ENCODE results near the gene KREMEN2. TPM values are rescaled to one million over a fixed set of nuclear protein-coding genes. Genes with fewer than 3 reads are reported as not detected.
A peak's percentile ranks its signal among the peaks of the same experiment; 100 is the strongest.

KREMEN2 gene
- total RNA-seq, 2 donors from 2014 or later: not detected

DNA sequence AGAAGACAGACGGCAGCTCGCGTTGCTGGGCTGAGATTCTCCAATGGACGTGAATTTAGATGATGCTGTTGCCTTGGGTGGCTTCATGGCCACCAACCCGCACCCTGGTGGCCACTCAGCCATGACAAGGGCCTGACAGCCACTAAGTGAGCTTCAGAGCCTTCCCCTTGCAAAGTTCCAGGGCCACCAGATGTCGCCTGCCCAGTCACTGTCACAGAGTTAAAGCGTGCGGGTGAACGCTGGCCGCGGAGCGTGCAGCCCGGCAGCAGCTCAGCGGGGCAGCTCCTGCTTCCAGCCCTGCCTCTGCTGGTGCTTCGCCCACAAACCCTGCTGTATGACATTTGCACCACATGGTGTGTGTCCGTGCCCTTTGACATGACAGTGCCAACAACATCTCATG, 13.3 kb upstream of the KREMEN2 start:
- Mint-ChIP-seq H3K27ac (no peak overlapping the region), H3K27me3 (no peaks in the 10 kb centered on the region), H3K9me3 (no peaks in the 10 kb centered on the region), H3K4me3 (no peak overlapping the region), H3K4me1 (ENCODE audit: low read depth in 2 of 2) (no peaks in the 10 kb centered on the region), H3K36me3 (no peaks in the 10 kb centered on the region)
- no peak for ATAC-seq
- no peak for DNase-seq (ENCODE audit: low spot score)

DNA sequence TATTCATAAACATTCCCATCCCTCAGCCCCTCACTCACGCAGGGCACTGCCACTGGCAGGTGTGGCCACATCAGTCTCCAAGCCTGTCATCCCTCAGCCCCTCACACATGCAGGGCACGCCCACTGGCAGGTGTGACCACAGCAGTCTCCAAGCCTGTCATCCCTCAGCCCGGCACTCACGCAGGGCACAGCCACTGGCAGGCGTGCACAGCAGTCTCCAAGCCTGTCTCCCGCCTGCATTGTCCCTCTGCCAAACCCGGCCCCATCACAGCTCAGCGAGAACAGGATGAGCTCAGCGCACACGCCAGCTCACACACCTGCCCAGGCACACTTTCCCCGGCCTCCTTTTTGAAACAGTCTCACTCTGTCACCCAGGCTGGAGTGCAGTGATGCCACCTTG, 11.4 kb upstream of the KREMEN2 start:
- Mint-ChIP-seq H3K9me3 (no peaks in the 10 kb centered on the region), H3K36me3 (no peaks in the 10 kb centered on the region), H3K27ac (no peak overlapping the region), H3K4me3 (no peak overlapping the region), H3K27me3 (peaks cover 0 to 3% of the 10 kb centered on the region in 2 donors), H3K4me1 (ENCODE audit: low read depth in 2 of 2) (no peaks in the 10 kb centered on the region)
- no peak for ATAC-seq
- DNase-seq (ENCODE audit: low spot score): no peak

DNA sequence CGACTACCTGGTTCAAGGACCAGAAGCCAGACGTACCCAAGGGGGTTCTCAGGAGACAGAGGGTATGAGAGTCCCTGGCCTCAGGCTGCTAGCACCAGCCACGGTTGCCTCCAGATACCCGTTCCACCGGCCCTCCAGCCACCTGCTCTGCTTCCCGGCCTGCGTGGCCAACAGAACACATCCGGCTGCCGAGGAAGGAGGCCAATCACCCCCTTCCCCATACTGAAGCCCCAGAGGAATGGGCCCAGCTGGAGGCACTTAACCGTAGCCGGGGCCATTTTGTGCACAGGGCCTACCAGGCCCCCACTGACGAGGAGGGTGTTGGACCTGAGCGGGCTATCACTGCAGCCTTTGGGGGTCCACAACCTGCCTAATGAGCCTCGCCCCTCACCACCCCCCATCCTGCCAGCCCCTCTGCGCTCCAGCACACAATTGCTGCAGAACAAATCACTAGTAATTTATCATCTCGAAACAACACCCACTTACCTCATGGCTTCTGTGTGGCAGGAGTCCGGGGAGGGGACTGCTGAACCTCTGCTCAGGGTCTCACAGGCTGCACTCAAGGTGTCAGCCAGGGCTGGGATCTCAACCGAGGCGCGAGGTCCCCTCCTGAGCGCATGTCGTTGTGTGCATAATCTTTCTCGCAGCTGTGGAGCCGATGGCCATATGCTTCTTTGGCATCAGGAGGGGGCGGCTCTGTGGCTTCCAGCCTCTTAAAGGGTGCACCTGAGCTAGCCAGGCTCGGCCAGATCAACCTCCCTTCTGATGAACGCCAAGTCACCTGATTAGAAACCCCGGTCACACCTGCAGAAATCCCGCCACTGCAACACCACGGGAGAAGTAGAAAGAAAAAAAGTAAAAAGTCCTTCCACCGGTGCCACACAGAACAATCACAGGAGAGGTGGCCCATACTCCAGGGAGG, 10.1 kb upstream of the KREMEN2 start:
- Mint-ChIP-seq H3K27ac (no peak overlapping the region), H3K4me1 (ENCODE audit: low read depth in 2 of 2) (no peaks in the 10 kb centered on the region)
- ATAC-seq: no peak

DNA sequence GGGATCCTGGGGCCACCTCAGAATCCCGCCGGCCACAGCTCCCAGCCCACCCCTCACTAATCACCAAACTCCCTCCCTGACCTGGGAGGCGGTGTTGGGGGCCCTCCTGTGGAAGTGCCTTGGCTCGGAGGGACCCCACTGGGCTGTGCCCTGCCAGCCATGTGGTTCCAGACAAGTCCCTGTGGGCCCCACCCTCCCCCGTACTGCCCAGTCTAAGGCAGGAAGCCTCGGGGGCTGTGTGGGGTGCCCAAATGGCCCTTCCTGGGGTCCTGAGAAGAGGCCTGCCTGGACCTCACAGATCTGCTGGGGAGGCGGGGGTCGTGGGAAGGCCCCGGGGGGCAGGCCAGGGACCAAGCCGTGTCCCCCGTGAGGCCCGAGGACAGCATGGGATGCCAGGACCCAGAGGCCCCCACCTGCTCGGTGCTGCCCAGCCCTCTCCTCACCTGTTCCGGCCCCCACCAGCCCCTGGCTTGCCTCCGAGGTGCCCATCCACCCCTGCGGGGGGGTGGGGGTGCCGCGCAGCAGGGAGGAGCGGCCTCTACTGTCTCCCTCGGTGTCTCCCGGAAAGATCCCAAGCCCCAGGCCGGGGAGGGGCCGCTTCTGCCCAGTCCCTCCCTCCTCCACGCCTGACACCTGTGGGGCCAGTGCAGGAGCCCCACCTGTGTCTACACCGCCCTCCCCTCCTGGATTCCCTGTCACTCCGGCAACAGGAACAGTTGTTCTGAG, 9.3 kb upstream of the KREMEN2 start:
- DNase-seq (ENCODE audit: low spot score): no peak
- Mint-ChIP-seq H3K4me1 (ENCODE audit: low read depth in 2 of 2) (no peaks in the 10 kb centered on the region), H3K4me3 (no peak overlapping the region), H3K36me3 (no peaks in the 10 kb centered on the region), H3K9me3 (no peaks in the 10 kb centered on the region), H3K27me3 (peaks cover 0 to 3% of the 10 kb centered on the region in 2 donors), H3K27ac (no peak overlapping the region)
- ATAC-seq: no peak

More for the DNA sequence above, 10.1 kb upstream of the KREMEN2 start:
- Mint-ChIP-seq H3K27me3 (peaks cover 0 to 3% of the 10 kb centered on the region in 2 donors), H3K9me3 (no peaks in the 10 kb centered on the region), H3K4me3 (no peak overlapping the region), H3K36me3 (no peaks in the 10 kb centered on the region)
- no peak for DNase-seq (ENCODE audit: low spot score)

- Mint-ChIP-seq H3K4me3 (no peak overlapping the region), H3K4me1 (ENCODE audit: low read depth in 2 of 2) (no peaks in the 10 kb centered on the region), H3K27ac (no peak overlapping the region), H3K9me3 (no peaks in the 10 kb centered on the region), H3K36me3 (no peaks in the 10 kb centered on the region), H3K27me3 (peaks cover 5% of the 10 kb centered on the region in 2 donors)
- ATAC-seq (no peak), DNase-seq (ENCODE audit: low spot score) (no peak)
These were observed 8.7 kb upstream of the KREMEN2 start for GRCh38 chr16:2955438-2955778.

DNA sequence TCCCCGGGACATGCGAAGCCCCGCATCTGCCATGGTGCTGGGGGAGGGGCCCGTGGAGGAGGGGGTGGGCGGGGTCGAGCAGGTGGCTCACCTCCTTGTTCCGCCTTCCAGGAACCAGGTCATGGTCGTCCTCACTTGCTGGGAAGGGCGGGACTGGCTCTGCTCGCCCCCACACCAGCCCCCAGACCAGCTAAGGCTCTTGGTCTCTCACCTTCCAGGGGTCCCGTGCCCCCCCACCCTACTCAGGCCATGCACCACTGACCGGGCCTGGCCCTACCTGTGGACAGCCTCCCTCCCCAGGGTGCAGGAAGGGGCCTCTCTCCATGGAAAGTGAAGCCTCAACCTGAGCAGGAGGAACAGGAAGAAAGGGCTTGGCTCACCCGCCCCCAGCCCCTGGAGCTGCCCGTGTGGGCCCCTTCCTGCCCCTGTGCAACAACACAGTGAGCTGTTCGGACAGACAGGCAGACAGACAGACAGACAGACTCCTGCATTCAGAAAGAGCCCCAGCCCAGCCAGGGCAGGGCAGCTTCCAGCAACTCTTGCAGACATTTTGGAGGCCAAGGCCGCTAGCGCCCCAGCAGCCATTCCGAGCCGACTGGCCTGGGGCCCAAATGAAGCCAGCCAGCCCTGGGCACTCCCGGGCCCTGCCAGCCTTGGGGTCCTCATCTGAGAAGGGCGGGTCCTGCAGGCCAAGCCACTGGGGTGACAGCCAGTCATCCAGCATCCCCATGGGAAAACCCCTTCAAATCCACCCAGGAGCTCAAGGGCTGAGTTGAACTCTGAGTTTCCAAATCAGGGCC, 8.1 kb upstream of the KREMEN2 start:
- Mint-ChIP-seq H3K27me3 (peaks cover 5% of the 10 kb centered on the region in 2 donors), H3K27ac (no peak overlapping the region), H3K9me3 (no peaks in the 10 kb centered on the region), H3K4me3 (no peak overlapping the region), H3K4me1 (ENCODE audit: low read depth in 2 of 2) (no peaks in the 10 kb centered on the region), H3K36me3 (no peaks in the 10 kb centered on the region)
- DNase-seq (ENCODE audit: low spot score): no peak
- ATAC-seq: peak in 1 of 2 donors; percentile 37

DNA sequence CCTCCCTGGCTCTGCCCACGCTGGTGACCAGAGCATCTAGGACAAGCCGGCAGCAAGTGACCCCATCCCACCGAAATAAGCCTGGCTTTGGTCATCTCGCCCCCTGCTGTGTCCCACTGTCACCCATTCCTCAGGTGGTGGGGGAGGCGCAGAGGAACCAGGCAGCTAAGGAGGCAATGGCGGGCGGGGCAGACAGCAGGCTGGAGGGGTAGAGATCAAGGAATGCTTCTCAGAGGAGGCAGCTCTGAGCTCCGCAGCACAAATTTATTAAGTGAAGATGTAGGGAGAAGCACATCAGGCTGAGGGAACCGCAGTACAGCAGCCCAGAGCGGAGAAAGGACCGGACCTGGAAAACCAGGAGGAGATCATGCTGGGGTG, 7.5 kb upstream of the KREMEN2 start:
- DNase-seq (ENCODE audit: low spot score) (no peak), ATAC-seq (no peak)
- H3K4me1 Mint-ChIP-seq (ENCODE audit: low read depth in 2 of 2): peaks cover 0 to under 1% of the 10 kb centered on the region in 2 donors
- H3K36me3 Mint-ChIP-seq: no peaks in the 10 kb centered on the region
- no peak overlapping the region for H3K4me3 Mint-ChIP-seq
- peaks cover 5 to 6% of the 10 kb centered on the region in 2 donors for H3K27me3 Mint-ChIP-seq
- no peaks in the 10 kb centered on the region for H3K9me3 Mint-ChIP-seq
- no peak overlapping the region for H3K27ac Mint-ChIP-seq

- Mint-ChIP-seq H3K9me3 (no peaks in the 10 kb centered on the region), H3K4me1 (ENCODE audit: low read depth in 2 of 2) (peaks cover 0 to 9% of the 10 kb centered on the region in 2 donors), H3K36me3 (no peaks in the 10 kb centered on the region), H3K4me3 (no peak overlapping the region), H3K27me3 (peaks cover 5 to 14% of the 10 kb centered on the region in 2 donors), H3K27ac (no peak overlapping the region)
- ATAC-seq (no peak), DNase-seq (ENCODE audit: low spot score) (no peak)
These were observed 4.9 kb upstream of the KREMEN2 start for GRCh38 chr16:2959206-2959605.

DNA sequence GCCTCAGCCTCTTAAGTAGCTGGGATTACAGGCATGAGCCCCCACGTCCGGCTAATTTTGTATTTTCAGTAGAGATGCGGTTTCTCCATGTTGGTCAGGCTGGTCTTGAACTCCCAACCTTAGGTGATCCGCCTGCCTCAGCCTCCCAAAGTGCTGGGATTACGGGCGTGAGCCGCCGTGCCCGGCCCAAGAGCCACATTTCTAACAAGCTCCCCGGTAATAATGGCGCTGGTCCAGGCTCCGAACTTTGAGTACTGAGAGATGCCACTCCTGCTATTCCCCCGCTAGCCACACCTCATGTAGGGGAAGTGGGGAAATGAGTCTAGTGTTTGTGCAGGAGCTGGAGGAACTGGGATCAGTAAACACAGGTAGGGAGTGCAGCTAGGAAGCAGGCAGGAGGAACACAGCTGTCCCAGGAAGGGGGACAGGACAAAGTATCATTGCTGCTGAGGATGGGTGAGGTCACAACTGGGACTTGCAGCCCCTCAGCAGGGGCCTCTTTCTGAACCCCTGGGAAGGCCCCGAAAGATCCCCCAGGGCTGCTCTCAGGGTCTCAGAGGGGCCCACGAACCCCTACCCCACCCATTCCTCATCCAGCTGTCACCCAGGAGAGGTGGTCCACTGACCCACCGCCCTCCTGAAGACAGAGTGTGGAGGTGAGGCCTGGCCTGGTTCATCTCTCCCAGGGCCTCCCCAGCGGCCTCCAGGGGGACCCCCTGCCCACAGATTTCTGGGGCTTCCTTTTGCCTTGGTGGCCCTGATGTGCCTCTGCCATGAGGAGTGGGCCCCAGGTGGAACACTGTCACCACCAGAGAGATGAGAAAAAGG, 3.7 kb upstream of the KREMEN2 start:
- no peaks in the 10 kb centered on the region for H3K9me3 Mint-ChIP-seq
- ATAC-seq: no peak
- peaks cover 0 to 10% of the 10 kb centered on the region in 2 donors for H3K4me1 Mint-ChIP-seq (ENCODE audit: low read depth in 2 of 2)
- no peaks in the 10 kb centered on the region for H3K36me3 Mint-ChIP-seq
- no peak overlapping the region for H3K4me3 Mint-ChIP-seq
- peaks cover 5 to 14% of the 10 kb centered on the region in 2 donors for H3K27me3 Mint-ChIP-seq
- no peak for DNase-seq (ENCODE audit: low spot score)
- no peak overlapping the region for H3K27ac Mint-ChIP-seq

- H3K27ac Mint-ChIP-seq: no peak overlapping the region
- no peak for ATAC-seq
- DNase-seq (ENCODE audit: low spot score): no peak
- H3K9me3 Mint-ChIP-seq: no peaks in the 10 kb centered on the region
- H3K36me3 Mint-ChIP-seq: no peaks in the 10 kb centered on the region
- peaks cover 5 to 11% of the 10 kb centered on the region in 2 donors for H3K27me3 Mint-ChIP-seq
- H3K4me3 Mint-ChIP-seq: no peak overlapping the region
- peaks cover 0 to 10% of the 10 kb centered on the region in 2 donors for H3K4me1 Mint-ChIP-seq (ENCODE audit: low read depth in 2 of 2)
These were observed 1.6 kb upstream of the KREMEN2 start for GRCh38 chr16:2962334-2963073.

GRCh38 chr16:2963074-2963722, 877 bp upstream of the KREMEN2 start:
- H3K27ac Mint-ChIP-seq: no peak overlapping the region
- H3K9me3 Mint-ChIP-seq: no peaks in the 10 kb centered on the region
- DNase-seq (ENCODE audit: low spot score): no peak
- ATAC-seq: no peak
- H3K27me3 Mint-ChIP-seq: peaks cover 8 to 14% of the 10 kb centered on the region in 2 donors
- H3K4me1 Mint-ChIP-seq (ENCODE audit: low read depth in 2 of 2): peaks cover 4 to 11% of the 10 kb centered on the region in 2 donors
- peak overlapping the region; percentile 65 for H3K4me3 Mint-ChIP-seq
- no peaks in the 10 kb centered on the region for H3K36me3 Mint-ChIP-seq
